HG03135 (cell line): ENCODE data around the gene NR1H3.
A peak's percentile ranks its signal among the peaks of the same experiment; 100 is the strongest.
"Not testable (repeated sequence)": the region's sequence is repeated elsewhere in the genome, so short reads cannot be mapped to it uniquely, and the experiment has no call there.

Experiments used
- ATAC-seq: cut with Tn5 transposase; IDR thresholded peaks from one replicate; pipeline ENCODE4 v1.9.1; 2021; ENCODE audit warnings: mild to moderate bottlenecking, moderate library complexity; ENCODE audit not compliant: unreplicated experiment

Gene NR1H3

DNA sequence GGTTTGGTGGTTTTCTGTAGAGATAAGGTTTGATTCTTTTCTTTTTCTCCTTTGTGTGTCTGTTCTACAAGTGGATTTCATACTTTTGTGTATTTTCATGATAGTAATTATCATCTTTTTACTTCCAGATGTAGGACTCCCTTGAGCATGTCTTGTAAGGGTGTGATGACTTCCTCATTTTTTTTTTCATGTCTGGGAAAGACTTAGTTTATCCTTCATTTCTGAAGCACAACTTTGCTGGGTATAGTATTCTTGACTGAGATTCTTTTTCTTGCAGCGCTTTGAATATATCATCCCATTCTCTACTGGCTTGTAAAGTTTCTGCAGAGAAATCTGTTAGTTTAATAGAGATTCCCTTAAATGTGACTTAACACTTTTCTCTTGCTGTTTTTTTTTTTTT, 45.1 kb downstream of the NR1H3 start:
- ATAC-seq = no peak

DNA sequence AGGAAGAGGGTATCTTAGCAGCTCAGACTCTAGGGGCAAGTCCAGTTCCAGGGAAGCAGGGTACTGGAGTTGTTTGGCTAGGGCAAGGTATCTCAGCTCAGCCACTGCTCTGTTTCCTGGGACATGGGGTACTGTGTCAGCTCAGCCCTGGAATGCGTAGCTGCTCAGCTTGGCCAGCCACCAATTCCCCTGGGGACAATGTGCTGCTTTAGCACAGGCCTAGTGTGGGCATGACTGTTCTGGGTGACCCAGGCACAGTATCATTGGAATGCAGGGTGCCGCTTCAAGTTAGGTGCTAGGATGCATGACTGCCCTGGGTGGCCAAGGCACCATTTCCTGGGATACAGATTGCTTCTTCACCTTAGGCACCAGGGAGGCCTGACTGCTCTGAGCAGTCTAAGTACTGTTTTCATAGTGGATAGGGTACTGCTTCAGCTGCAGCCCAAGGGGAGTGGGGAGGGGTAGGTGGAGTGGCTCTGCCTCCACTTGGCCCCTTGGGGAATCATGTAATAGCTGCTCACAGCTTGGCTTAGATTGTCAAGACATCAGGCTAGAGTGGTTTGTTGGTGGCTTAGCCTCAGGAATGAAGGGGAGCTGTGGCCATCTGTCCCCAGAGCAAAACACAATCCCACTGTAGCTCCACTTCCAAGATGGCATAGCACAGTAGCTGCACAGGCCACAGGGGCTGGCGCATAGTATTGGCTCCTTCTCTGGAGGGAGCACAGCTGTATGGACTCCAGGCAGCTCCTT, 48.1 kb downstream of the NR1H3 start:
- no peak for ATAC-seq

DNA sequence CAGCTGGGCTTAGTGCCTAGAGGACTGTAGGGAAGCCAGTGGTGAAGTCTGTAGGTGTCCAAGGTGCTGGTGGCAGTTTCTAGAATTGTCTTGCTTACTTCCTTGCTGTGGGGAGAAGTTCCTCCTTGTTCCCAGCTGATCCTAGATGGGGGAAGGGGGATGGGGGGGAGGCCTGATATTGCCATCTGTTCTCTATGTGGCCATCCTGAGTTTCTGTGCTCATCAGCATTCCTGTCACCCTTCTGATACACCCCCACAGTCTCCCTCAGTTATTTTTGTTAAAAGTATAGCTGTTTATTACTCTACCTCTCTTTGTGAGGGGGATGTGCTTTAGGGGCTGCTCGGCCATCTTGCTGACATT, 48.7 kb downstream of the NR1H3 start:
- no peak for ATAC-seq

DNA sequence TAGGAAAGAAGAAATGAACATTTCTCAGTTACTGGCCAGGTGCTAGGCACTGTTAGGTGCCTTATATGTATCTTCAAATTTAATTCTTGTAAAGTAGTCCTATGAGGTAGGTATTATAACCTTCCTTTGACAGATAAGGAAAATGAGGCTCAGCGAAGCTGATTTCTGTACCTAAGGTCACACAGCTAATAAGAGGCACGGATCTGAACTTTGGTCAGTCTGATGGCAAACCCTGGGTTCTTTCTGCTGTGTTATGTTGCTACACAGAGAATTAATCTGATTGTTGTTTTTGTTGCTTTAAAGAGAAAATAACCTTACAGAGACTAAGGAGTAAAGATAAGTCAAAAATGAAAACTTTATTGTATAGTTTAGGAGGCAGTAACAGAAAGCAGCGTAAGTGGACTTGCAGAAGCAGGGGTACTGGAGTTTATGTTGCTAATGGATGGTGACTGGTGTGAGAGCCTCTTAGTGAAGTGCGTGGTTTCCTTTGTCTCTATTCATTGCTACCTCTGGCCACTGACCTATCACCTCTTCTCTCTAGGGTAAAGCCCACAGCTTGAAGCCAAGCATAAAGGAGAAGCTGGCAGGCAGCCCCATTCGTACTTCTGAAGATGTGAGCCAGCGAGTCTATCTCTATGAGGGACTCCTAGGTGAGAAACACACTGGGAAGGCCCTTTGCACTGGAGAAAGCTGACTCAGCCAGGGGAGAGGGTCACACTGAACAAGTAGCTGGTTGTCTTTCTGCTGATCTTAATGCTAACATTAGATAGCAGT, 50.4 kb downstream of the NR1H3 start:
- no peak for ATAC-seq

DNA sequence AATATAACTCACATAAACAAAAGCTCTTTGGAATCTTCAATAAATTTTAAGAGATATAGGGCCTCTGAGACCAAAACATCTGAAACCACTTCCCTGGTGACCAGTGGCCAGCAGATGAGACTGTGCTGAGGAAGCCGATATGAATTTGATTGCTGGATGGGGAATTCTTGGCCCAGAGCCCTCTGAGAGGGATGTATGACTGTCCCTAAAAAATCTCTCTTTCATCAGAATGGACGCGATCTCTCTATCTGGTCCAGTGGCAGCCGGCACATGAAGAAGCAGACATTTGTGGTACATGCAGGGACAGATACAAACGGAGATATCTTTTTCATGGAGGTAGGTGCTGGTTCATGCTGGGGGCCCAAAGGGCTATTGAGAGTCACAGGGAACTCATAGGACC, 57.2 kb downstream of the NR1H3 start:
- ATAC-seq = no peak

DNA sequence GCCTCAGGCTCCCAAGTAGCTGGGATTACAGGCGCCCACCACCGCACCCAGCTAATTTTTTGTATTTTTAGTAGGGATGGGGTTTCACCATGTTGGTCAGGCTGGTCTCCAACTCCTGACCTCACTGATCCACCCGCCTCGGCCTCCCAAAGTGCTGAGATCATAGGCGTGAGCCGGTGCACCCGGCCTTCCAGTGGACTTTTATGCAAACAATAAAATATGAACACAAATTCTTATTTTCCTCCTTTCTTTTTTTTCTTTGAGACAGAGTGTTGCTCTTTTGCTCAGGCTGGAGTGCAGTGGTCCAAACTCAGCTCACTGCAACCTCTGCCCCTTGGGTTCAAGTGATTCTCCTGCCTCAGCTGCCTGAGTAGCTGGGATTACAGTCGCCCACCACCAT, 58.7 kb downstream of the NR1H3 start:
- not testable (repeated sequence) for ATAC-seq

DNA sequence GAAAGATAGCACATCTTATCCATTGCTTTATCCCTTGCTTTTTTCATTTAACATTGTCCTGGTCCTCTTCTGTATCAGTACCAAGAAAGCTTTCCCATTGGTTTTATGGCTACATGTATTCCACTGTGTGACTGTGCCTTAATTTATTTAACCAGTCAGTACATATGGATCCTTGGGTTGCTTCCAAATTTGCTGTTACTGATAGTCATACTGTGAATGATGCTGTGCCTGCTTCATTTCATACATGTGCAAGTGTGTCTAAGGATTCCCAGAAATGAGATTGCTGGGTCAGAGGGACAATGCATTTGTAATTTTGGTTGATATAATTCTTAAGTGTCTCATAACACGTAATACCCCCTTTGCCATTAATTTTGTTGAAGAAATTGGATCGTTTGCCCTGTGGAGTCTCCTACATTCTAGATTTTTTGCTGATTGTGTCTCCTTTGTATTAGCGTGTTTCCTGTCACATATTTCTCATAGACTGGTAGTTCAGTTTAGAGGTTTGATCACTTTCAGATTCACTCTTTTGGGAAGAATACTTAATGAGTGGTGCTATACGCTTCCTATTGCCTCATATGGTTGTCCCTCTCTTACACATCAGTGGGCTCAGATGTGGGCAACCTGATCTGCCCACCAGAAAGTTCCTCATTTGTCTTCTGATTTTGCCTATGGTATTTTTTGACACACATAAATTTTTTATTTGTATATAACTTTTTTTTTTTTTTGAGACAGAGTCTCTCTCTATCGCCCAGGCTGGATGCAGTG, 59.5 kb downstream of the NR1H3 start:
- peak; percentile 67 for ATAC-seq

DNA sequence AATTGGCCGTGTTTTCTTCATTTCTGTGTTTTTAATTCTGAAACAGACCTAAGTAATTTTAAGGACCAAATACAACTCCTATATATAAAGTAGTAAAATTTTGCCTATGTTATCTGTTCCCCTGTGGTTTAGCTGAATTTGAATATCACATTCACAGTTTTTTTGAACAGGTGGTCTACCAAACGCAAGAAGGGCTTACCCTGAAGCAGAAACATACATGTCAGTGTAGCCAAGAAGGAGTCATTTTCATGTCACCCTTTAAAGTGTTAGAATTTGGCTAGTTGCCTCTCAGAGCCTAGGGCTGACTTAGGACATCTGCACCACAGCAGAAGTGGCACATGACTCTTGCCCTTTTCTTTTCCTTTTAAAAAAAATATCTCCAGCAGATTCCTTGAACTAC, 60.4 kb downstream of the NR1H3 start:
- no peak for ATAC-seq
